PC-9 (cell line): ENCODE measurements around the gene DNAJC12.

ENCODE experiments used
- EZH2 ChIP-seq: fragments of 200-600 bp; sonication (generic); IDR thresholded peaks from 2 replicates; pipeline ENCODE4 v1.8.0; 2017; ENCODE audit warnings: antibody characterized with exemption, low read depth
- TF ChIP-seq, protein P1 (sequence below): fragments of 200-600 bp; sonication (generic); conservative IDR thresholded peaks from 2 replicates; pipeline ENCODE4 v1.6.1; 2017; ENCODE audit warnings: mixed run types, antibody characterized with exemption, mild to moderate bottlenecking, moderate library complexity

GRCh38 chr10:67841737-67842136, 3.7 kb upstream of the DNAJC12 start:
- no peak for TF ChIP-seq EZH2
- TF ChIP-seq, protein P1, sequence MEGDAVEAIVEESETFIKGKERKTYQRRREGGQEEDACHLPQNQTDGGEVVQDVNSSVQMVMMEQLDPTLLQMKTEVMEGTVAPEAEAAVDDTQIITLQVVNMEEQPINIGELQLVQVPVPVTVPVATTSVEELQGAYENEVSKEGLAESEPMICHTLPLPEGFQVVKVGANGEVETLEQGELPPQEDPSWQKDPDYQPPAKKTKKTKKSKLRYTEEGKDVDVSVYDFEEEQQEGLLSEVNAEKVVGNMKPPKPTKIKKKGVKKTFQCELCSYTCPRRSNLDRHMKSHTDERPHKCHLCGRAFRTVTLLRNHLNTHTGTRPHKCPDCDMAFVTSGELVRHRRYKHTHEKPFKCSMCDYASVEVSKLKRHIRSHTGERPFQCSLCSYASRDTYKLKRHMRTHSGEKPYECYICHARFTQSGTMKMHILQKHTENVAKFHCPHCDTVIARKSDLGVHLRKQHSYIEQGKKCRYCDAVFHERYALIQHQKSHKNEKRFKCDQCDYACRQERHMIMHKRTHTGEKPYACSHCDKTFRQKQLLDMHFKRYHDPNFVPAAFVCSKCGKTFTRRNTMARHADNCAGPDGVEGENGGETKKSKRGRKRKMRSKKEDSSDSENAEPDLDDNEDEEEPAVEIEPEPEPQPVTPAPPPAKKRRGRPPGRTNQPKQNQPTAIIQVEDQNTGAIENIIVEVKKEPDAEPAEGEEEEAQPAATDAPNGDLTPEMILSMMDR = no peak
